Right lobe of liver (tissue), 6 donors: ENCODE results near the gene NSUN6. TPM values are rescaled to one million over a fixed set of nuclear protein-coding genes. Genes with fewer than 3 reads are reported as not detected.

Experiments used
- ATAC-seq, 4 donors: fragments of 200-7000 bp; cut with Tn5 transposase; one replicate each; pipeline ENCODE4 v1.9.1; 2020; ENCODE audit warnings: mild to moderate bottlenecking in 4 of 4, moderate library complexity in 4 of 4
- DNase-seq, 3 donors: peaks; one replicate each; pipeline ENCODE4 v3.0.0-alpha.2; 2020
- H3K27ac ChIP-seq, 3 donors: fragments of 200-600 bp; one replicate each; pipeline ENCODE4 v1.8.0; 2022
- H3K27me3 ChIP-seq, 2 donors: fragments of 200-600 bp; one replicate each; pipeline ENCODE4 v1.8.0; 2022
- H3K36me3 ChIP-seq, 4 donors: fragments of 200-600 bp; sonication (generic) in 1 of 4; one replicate each; pipeline versions ENCODE4 v1.5.1 to v1.8.0; 2017 to 2022; ENCODE audit warnings: control low read depth in 1 of 4
- H3K4me1 ChIP-seq, 4 donors: fragments of 200-600 bp; sonication (generic) in 1 of 4; one replicate each; pipeline versions ENCODE4 v1.5.1 to v1.8.0; 2017 to 2022; ENCODE audit warnings: control low read depth in 1 of 4
- H3K4me3 ChIP-seq, 3 donors: fragments of 200-600 bp; one replicate each; pipeline ENCODE4 v1.8.0; 2022
- H3K9me3 ChIP-seq, 4 donors: fragments of 200-600 bp; sonication (generic) in 1 of 4; one replicate each; pipeline versions ENCODE4 v1.5.1 to v1.8.0; 2017 to 2022; ENCODE audit warnings: control low read depth in 1 of 4
- CTCF ChIP-seq, 4 donors: fragments of 200-600 bp in 3 of 4; fragments of 450-650 bp in 1 of 4; IDR thresholded peaks; one replicate each; pipeline versions ENCODE4 v1.5.1 to v1.8.0; 2016 to 2022; ENCODE audit warnings: antibody characterized with exemption in 4 of 4, mild to moderate bottlenecking in 2 of 4
- POLR2A ChIP-seq: fragments of 450-650 bp; IDR thresholded peaks from one replicate; pipeline ENCODE4 v1.6.1; 2017; ENCODE audit warnings: antibody characterized with exemption, mild to moderate bottlenecking
- WGBS: methylation state at CpG from one replicate; pipeline ENCODE4 v1.1.6; 2018; ENCODE audit warnings: low coverage, low lambda C conversion rate; ENCODE audit not compliant: insufficient coverage; ENCODE audit errors: missing lambda C conversion rate; 5-methylcytosine and 5-hydroxymethylcytosine counted together
- intact Hi-C, 2 donors: fragments of 100-400 bp; cut with DNase I; formaldehyde crosslinking; loops; one replicate each; pipeline versions ENCODE4 v1.11.2 to v1.14.1; 2022
- total RNA-seq, 6 experiments: library from RNA; depleted of rRNA in 2 of 6; stranded (reverse); fragments of >200 nt in 2 of 6; fragmentation: NEBNext Ultra II Directional in 3 of 6; extraction: Animal tissue kit (Norgen Biotek cat#: 25700) in 3 of 6; gene quantifications; one replicate each; pipeline versions ENCODE4 v1.1.0 to v1.2.4, GENCODE V29; 2016 to 2023
- donor health status: DM: no; HTN: yes; CAD: no.
- donor health status: DM: no; HTN: no; CAD: no.
- donor health status: DM: no; HTN: no; CAD: no.
- donor health status: DM: no; HTN: yes; CAD: no.
- donor health status: DM: no; HTN: yes; CAD: no.

Gene NSUN6
- total RNA-seq, 6 experiments from 2014 or later, result 19.0 to 34.0 (median 27.9) TPM

- H3K27me3 ChIP-seq, result no peaks in the 10 kb centered on the region
- H3K27ac ChIP-seq, result no peak overlapping the region
- intact Hi-C loops, result no loop called here
- TF ChIP-seq POLR2A, result no peak
- TF ChIP-seq CTCF (IDR thresholded peaks at IDR 0.05), result no peak
- DNase-seq, result no peak
- WGBS, result 93% methylated on average over 4 of the region's 4 CpGs
- H3K9me3 ChIP-seq, result no peaks in the 10 kb centered on the region
- no peaks in the 10 kb centered on the region for H3K4me1 ChIP-seq
- no peak overlapping the region for H3K4me3 ChIP-seq
- H3K36me3 ChIP-seq, result no peaks in the 10 kb centered on the region
- no peak for ATAC-seq
Measured at GRCh38 chr10:18566177-18566576, 85.2 kb downstream of the NSUN6 start.

GRCh38 chr10:18565006-18565405, 86.4 kb downstream of the NSUN6 start:
- TF ChIP-seq POLR2A (no peak), CTCF (IDR thresholded peaks at IDR 0.05) (no peak)
- DNase-seq (no peak), ATAC-seq (no peak)
- intact Hi-C loops, result no loop called here
- H3K27ac ChIP-seq, result no peak overlapping the region
- H3K9me3 ChIP-seq, result no peaks in the 10 kb centered on the region
- no peaks in the 10 kb centered on the region for H3K27me3 ChIP-seq
- H3K4me3 ChIP-seq, result no peak overlapping the region
- no peaks in the 10 kb centered on the region for H3K4me1 ChIP-seq
- H3K36me3 ChIP-seq, result peaks cover 0 to 5% (median 0%) of the 10 kb centered on the region in 4 donors
- 94% methylated on average over 5 of the region's 5 CpGs for WGBS

GRCh38 chr10:18563003-18563726, 88.2 kb downstream of the NSUN6 start:
- H3K27ac ChIP-seq, result no peak overlapping the region
- H3K9me3 ChIP-seq, result no peaks in the 10 kb centered on the region
- no peak for TF ChIP-seq POLR2A
- no peak for TF ChIP-seq CTCF (IDR thresholded peaks at IDR 0.05)
- ATAC-seq (no peak), DNase-seq (no peak)
- 99% methylated on average over 6 of the region's 6 CpGs for WGBS
- H3K4me3 ChIP-seq, result no peak overlapping the region
- H3K27me3 ChIP-seq, result no peaks in the 10 kb centered on the region
- no peaks in the 10 kb centered on the region for H3K4me1 ChIP-seq
- intact Hi-C loops, result no loop called here
- peaks cover 0 to 14% (median 2%) of the 10 kb centered on the region in 4 donors for H3K36me3 ChIP-seq

- Histone ChIP-seq H3K27ac (no peak overlapping the region), H3K36me3 (peaks cover 0 to 20% (median 3%) of the 10 kb centered on the region in 4 donors), H3K4me1 (no peaks in the 10 kb centered on the region), H3K9me3 (no peaks in the 10 kb centered on the region), H3K4me3 (no peak overlapping the region), H3K27me3 (no peaks in the 10 kb centered on the region)
- intact Hi-C loops, result no loop called here
- no peak for ATAC-seq
- 91% methylated on average over 8 of the region's 8 CpGs for WGBS
- no peak for DNase-seq
- no peak for TF ChIP-seq POLR2A
- TF ChIP-seq CTCF (IDR thresholded peaks at IDR 0.05), result no peak
Measured at GRCh38 chr10:18561861-18562551, 89.4 kb downstream of the NSUN6 start.
